Stomach smooth muscle (tissue), 2 donors: ENCODE results near the gene PRMT9.

Experiments used
- H3K27ac ChIP-seq: one replicate; pipeline ENCODE4 v1.7.0; 2013; ENCODE audit warnings: mild to moderate bottlenecking, low read length, inconsistent platforms
- H3K27me3 ChIP-seq, 2 donors: one replicate each; pipeline ENCODE4 v1.7.0; 2013; ENCODE audit warnings: low read length in 2 of 2; ENCODE audit not compliant: insufficient read depth in 2 of 2, control insufficient read depth in 1 of 2
- H3K36me3 ChIP-seq, 2 donors: one replicate each; pipeline ENCODE4 v1.7.0; 2013; ENCODE audit warnings: low read length in 2 of 2; ENCODE audit not compliant: control insufficient read depth in 2 of 2, insufficient read depth in 2 of 2
- H3K4me1 ChIP-seq: one replicate; pipeline ENCODE4 v1.7.0; 2013; ENCODE audit warnings: low read length; ENCODE audit not compliant: control insufficient read depth, insufficient read depth
- H3K4me3 ChIP-seq, 2 donors: one replicate each; pipeline ENCODE4 v1.7.0; 2013; ENCODE audit warnings: low read length in 2 of 2
- H3K9ac ChIP-seq, 2 donors: one replicate each; pipeline ENCODE4 v1.7.0; 2013; ENCODE audit warnings: low read length in 2 of 2, mild to moderate bottlenecking in 1 of 2
- H3K9me3 ChIP-seq, 2 donors: one replicate each; pipeline ENCODE4 v1.7.0; 2013; ENCODE audit warnings: low read length in 2 of 2; ENCODE audit not compliant: control insufficient read depth in 2 of 2
- donor health status: healthy.
- donor health status: Pancreatic carcinoma.

Gene PRMT9

DNA sequence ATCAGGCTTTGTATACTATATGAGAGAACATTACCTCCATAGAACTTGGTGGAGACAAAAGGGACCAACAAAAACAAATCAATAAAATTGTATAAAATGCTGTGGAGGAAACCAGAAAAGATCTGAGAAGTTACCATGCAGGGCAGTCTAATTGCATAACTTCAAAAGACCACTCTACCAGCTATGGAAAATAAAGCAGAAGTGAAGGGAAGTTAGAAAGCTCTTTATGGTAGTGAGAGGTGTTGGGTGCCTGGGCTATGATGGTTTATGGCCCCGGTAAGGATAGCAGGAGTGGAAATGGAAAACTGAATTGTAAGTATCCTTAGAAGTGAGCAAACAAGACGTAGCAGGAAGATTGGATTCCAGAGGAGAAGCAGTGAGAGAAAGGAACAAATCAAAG lies 63.6 kb downstream of the PRMT9 start:
- H3K4me3 ChIP-seq = no peak overlapping the region
- peaks cover 3% of the 10 kb centered on the region for H3K4me1 ChIP-seq

DNA sequence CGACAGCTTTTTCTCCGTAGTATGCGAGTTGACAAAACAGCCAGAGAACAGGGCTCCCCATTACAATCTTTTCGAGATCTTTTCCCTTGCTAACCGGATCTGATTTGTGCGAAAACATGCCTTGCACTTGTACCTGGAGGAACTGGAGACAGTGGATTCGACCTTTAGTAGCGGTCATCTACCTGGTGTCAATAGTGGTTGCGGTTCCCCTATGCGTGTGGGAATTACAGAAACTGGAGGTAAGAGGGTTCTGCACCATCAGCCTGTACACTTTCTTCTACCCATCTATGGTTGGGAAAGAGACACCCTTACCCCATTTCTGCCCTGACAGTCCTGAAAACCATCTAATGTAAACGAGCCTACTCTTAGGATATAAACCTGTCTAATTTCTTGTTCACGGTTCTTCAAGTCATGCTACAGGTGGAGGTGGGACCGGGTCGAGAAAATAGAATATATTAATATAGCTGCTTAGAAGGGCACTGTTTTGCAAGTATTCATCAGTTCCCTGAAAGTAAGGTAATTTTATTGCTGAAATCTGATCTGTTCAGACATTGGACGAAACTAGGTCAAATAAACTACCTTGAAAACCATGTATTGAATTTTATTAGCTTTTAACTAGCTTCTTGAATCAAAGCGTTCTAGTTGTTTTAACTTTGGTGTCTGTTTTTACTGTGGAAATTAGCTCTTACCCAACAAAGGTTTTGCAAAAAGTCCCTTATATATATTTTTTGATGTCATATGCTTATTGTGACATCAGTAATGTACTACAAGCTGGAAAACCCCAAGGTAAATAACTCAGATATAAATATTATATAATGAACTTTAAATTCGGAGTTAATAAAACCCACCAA lies 65.9 kb downstream of the PRMT9 start:
- Histone ChIP-seq H3K27me3 (no peaks in the 10 kb centered on the region), H3K4me1 (peaks cover 3% of the 10 kb centered on the region), H3K27ac (peak overlapping the region; percentile 68), H3K9me3 (no peaks in the 10 kb centered on the region), H3K4me3 (peak overlapping the region; percentile 95 to 98), H3K9ac (peak overlapping the region; percentile 85 to 96), H3K36me3 (peaks cover 2 to 5% of the 10 kb centered on the region in 2 donors)

More for the DNA sequence above, 63.6 kb downstream of the PRMT9 start:
- Histone ChIP-seq H3K27me3 (no peaks in the 10 kb centered on the region), H3K9ac (no peak overlapping the region), H3K27ac (no peak overlapping the region), H3K9me3 (no peaks in the 10 kb centered on the region), H3K36me3 (peaks cover 2 to 5% of the 10 kb centered on the region in 2 donors)

DNA sequence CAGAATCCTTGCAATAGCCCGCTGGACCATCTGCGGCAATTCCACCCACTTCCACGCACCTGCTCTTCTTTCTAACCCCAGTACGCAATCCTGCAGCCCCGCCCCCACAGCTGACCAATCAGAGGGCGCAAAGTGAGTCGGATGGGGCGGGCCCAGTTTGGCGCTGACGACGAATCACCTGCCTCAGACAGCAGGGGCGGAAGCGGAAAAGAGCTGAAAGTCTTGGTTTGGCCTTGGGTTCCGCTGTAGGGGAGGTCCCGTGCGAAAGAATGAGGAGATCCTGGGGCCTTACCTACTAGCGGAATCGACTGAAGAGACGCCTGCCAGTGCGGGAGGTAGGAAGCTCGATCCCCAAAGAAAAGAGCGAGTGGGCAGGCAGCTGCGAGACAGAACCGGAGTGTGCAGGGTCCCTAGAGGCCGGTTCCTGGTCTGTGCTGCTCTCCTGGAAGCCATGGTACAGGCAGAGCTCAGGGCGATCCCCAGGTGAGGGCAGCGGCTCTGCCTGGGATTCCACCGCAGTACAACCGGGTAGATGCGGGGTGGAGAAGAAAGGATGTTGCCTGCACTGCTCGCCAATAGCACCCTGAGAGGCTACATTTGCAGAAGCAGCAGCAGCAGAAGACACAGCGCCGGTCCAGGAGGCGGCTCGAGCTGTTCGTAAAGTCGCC lies 66.7 kb downstream of the PRMT9 start, which contains the start of gene TMEM184C:
Gene TMEM184C, plus strand, starts transcription at position 225 of the 668 bp plus-strand sequence. CDS start 560 bp downstream, outside the sequence.
- Histone ChIP-seq H3K36me3 (no peaks in the 10 kb centered on the region), H3K4me1 (peaks cover 3% of the 10 kb centered on the region), H3K27ac (peak within 1 kb of the TSS; percentile 68), H3K9me3 (no peaks in the 10 kb centered on the region), H3K4me3 (peak within 1 kb of the TSS; percentile 95 to 98), H3K9ac (peak within 1 kb of the TSS; percentile 85 to 96), H3K27me3 (no peaks in the 10 kb centered on the region)

DNA sequence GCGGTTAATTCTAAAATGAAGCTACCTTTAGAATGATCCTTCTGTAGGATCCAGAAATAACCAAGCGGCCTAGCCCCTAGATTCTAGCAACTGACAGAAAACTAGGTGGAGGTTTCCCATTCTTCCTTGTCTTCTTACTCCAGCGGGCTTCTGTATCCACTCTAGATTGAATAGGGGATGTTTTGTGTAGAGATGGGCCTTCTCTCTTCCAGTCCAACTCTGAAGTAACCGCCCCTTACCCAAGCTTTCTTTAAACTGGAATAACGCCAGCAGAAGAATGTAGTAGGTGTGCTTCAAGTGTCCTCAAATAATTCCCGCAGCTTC lies 67.2 kb downstream of the PRMT9 start:
- H3K9ac ChIP-seq = peak overlapping the region in 1 of 2 donors; percentile 85

DNA sequence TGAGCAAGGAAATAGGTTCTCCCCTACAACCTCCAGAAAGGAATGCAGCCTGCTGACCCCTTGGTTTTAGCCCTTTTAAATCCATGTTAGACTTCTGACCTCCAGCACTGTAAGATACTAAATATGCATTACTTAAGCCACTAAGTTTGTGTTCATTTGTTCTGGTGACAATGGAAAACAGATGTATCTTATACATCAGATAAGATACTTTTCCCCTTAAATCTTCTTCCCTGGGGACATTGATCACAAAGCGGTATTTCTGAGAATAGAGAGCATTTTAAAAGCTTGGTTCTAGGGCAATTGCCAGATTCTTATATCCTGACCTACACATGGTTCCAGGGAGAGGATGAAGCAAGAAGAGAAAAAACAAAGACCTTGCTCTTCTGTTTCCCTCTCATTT lies 73.3 kb downstream of the PRMT9 start:
- no peaks in the 10 kb centered on the region for H3K36me3 ChIP-seq
- H3K4me1 ChIP-seq = no peaks in the 10 kb centered on the region

More for the DNA sequence above, 67.2 kb downstream of the PRMT9 start:
- H3K27me3 ChIP-seq = no peaks in the 10 kb centered on the region
- peak overlapping the region; percentile 95 to 98 for H3K4me3 ChIP-seq
- H3K9me3 ChIP-seq = no peaks in the 10 kb centered on the region
- no peaks in the 10 kb centered on the region for H3K36me3 ChIP-seq
- H3K4me1 ChIP-seq = peaks cover 3% of the 10 kb centered on the region
- peak overlapping the region; percentile 68 for H3K27ac ChIP-seq

DNA sequence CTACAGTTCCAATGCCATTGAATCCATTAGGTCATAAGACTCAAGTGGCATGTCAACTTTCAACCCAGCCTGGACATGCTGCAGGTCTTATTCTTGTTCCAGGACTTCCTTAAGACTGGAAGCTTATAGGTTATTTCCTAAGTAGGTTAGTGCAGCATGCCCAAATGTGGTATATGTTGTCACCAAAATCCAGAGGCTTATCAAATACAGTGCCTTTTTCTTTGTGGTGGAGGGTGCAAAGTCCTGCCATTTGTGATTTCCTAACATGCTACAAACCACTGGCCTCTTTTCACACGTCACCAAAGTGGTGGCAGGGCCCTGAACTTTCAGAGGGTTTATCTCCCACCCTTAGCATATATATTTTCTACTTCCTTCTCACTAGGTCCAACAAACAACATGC lies 76.5 kb downstream of the PRMT9 start:
- H3K27ac ChIP-seq = no peak overlapping the region
- no peak overlapping the region for H3K4me3 ChIP-seq
- H3K9me3 ChIP-seq = no peaks in the 10 kb centered on the region
- no peak overlapping the region for H3K9ac ChIP-seq
- no peaks in the 10 kb centered on the region for H3K36me3 ChIP-seq
- no peaks in the 10 kb centered on the region for H3K27me3 ChIP-seq
- H3K4me1 ChIP-seq = no peaks in the 10 kb centered on the region

More for the DNA sequence above, 73.3 kb downstream of the PRMT9 start:
- Histone ChIP-seq H3K9me3 (no peaks in the 10 kb centered on the region), H3K27ac (no peak overlapping the region), H3K27me3 (no peaks in the 10 kb centered on the region), H3K9ac (no peak overlapping the region), H3K4me3 (no peak overlapping the region)

DNA sequence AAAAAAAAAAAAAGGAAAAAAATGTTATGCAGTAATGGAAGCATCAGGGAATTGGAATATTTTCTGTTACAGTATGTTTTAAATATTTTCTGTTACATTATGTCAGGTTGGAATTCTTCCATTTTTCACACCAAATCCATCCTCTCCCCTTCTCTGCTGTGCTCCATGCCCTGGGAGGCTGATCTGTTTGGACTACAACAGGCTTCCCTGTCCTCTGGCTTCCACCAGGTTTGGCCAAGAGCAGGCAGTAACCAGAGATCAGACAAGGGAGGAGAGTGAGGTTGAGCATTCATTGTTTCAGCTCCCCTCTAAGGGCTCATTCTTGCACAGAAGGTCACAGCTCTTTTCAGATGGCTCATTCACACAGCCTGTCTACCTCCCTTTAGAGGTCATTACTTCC lies 78.5 kb downstream of the PRMT9 start:
- Histone ChIP-seq H3K27me3 (no peaks in the 10 kb centered on the region), H3K4me1 (no peaks in the 10 kb centered on the region), H3K36me3 (no peaks in the 10 kb centered on the region)

DNA sequence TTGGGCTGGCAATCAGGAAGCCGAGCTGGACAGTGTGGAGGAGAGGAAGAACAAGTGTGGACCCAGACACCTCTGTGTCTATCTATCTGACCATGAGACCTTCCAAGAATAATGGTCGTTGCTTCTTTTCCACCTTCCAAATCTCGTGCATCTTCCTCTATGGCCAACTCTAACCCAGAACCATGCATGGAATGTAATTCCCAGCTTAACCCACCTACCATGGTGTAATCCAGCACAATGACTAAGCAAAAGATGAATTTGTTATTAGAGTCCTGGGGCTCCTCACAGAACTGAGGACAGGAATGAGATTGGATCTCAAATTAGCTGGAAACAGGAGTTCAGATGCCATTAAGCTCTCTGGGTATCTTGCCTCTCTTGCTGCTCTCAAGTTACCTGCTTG lies 84.2 kb downstream of the PRMT9 start:
- no peak overlapping the region for H3K9ac ChIP-seq
- no peak overlapping the region for H3K27ac ChIP-seq
- no peaks in the 10 kb centered on the region for H3K9me3 ChIP-seq
- H3K4me1 ChIP-seq = peaks cover 7% of the 10 kb centered on the region
- no peak overlapping the region for H3K4me3 ChIP-seq
- H3K36me3 ChIP-seq = no peaks in the 10 kb centered on the region
- no peaks in the 10 kb centered on the region for H3K27me3 ChIP-seq

More for the DNA sequence above, 78.5 kb downstream of the PRMT9 start:
- Histone ChIP-seq H3K27ac (no peak overlapping the region), H3K4me3 (no peak overlapping the region), H3K9me3 (no peaks in the 10 kb centered on the region), H3K9ac (no peak overlapping the region)

DNA sequence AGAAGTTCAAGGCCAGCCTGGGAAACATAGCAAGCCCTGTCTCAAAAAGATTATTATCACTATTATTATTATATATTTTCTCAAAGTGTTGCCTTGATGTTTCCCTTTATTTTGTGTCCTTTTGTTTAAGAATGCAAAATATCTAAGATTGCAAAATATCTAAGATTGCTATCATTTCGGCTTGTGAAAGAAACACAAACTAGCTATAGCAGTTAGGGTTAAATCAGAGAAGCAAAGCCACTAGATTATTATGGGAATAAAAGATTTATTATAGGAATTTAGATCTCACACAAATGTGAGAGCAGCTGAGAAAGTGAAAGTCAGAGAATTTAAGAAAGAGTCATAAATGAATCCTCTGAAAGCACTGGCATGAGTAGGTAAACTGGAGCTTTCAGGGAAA lies 84.8 kb downstream of the PRMT9 start:
- no peak overlapping the region for H3K4me3 ChIP-seq
- peaks cover 7% of the 10 kb centered on the region for H3K4me1 ChIP-seq
- H3K9ac ChIP-seq = no peak overlapping the region
- H3K36me3 ChIP-seq = no peaks in the 10 kb centered on the region
- no peaks in the 10 kb centered on the region for H3K9me3 ChIP-seq
- H3K27me3 ChIP-seq = no peaks in the 10 kb centered on the region
- H3K27ac ChIP-seq = no peak overlapping the region

DNA sequence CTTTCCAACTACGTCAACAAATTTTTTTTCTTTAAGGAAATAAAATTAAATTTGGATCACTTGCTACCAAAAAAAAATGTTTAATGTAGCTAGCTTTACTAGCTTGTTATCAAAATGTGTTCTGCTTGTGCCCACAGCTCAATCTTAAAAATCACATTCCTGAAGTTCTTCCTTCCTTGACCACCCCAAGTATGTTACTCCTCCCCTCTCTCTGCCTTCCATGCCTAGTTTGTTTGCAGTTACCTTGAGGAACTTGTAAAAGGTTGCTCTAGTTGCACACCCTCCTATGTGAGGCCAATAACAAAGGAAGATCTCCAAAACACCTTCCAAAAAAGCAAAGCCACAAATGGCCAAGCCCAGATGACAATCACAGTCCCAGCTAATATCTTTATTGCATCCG lies 86.4 kb downstream of the PRMT9 start:
- no peaks in the 10 kb centered on the region for H3K36me3 ChIP-seq
- H3K4me1 ChIP-seq = peaks cover 7% of the 10 kb centered on the region
- no peaks in the 10 kb centered on the region for H3K9me3 ChIP-seq
- peak overlapping the region; percentile 8 for H3K27ac ChIP-seq
- no peaks in the 10 kb centered on the region for H3K27me3 ChIP-seq
- no peak overlapping the region for H3K9ac ChIP-seq
- no peak overlapping the region for H3K4me3 ChIP-seq

DNA sequence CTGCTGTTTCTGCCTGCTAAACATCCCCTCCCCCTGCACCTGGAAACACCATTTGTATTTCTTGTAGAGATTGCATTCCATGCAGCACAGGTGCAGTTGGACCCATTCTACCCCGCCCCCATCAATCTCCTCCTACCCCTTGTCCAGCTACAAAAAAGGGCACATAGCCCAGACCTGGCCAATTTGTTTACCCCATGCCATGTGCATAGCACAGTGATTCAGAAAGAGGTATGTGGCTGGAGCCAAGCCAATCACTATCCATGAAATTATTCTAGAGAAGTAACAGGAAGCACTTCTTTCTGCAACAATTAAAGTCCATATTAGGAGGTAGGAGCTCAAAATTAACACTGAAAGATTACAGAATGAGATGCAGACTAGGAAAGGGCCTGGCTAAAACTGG lies 87.0 kb downstream of the PRMT9 start:
- Histone ChIP-seq H3K4me1 (peaks cover 7% of the 10 kb centered on the region), H3K9ac (no peak overlapping the region), H3K36me3 (no peaks in the 10 kb centered on the region), H3K9me3 (no peaks in the 10 kb centered on the region), H3K27me3 (no peaks in the 10 kb centered on the region), H3K27ac (peak overlapping the region; percentile 8), H3K4me3 (no peak overlapping the region)
